GM21515 (cell line): ENCODE measurements around the gene SESN3.
A peak's percentile ranks its signal among the peaks of the same experiment; 100 is the strongest.
"Not testable (repeated sequence)": the region's sequence is repeated elsewhere in the genome, so short reads cannot be mapped to it uniquely, and the experiment has no call there.

Experiments used
- ATAC-seq: cut with Tn5 transposase; IDR thresholded peaks from one replicate; pipeline ENCODE4 v1.9.1; 2021; ENCODE audit not compliant: unreplicated experiment

The SESN3 gene

DNA sequence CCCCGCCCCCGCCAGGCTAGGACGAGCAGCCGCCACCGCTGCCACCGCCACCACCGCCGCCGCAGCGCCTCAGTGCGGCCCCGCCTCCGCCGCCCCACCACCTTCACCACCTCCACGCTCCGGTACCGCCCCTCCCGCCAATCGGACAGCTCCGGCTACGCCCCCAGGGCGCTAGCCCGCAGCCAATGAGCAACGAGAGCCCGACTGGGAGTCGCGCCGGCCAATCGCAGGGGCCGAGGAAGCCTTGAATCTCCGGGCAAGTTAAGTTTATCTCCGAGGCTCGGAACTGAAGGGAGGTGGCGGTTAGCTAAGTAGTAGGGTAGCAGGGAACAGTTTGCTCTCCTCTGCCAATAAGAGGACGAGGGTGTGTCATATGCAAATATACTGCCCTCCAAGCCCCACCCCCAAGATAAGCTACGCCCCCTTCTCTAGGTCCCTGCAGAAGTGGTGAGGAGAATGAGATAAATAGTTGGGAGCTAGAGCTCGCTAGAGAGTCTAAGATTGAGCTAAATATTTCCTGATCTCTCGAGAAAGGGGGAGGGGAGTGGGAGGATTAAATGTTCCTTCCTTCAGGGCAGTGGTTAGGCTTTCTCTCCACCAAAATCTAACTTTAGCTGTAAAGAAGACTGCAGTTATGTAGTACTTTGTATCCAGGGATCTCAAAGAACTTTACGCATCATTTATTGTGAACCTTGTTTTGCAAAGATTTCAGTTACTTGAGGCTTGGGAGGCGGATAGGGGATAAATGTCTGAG is at the start of gene SESN3:
Gene SESN3, minus strand, starts transcription at position 76 of the 754 bp plus-strand sequence. CDS start 342 bp downstream, outside the sequence.
- ATAC-seq: peak; percentile 94

DNA sequence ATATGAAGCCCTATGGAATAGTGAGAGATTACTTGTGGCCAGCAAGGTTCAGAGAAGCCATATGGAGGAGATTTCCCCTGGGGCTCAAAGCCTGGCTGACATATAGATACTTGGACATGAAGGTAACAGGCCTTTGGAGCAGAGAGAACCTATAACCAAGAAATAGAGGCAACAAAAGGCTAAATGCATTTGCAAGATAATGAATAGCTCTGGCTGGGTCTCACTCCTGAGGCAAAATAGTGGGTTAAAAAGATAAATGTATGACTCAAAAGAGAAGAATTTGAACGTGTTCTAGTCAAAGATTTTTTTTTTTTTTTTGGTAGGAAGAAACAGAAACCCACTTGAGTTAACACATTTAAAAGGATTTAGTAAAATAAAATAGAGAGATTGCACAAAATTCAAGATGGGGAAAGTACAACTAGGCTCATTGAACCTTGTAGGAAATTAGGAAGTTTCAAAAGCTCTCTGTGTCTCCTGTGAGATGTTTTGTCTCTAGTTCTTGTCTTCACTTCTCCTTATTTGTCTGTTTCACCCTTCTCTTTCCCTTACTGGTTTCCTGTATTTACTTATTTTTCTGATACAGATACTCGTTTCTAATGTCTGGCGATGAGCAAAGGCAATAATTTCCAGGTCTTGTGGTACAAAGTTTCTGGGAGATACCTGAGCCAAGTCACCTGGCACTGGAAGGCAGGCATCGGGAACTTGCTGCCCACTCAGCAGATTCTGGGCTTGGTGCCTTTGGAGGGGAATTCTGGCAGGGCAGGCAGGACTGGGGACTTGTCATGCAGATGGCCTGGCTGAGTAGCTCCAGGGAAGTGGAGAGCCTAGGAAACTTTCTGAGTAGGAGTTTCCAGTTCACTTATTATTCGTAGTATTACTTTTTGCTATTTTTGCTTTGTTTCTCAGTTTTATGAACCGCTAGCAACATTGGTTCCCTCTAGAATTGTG is 49.2 kb upstream of the SESN3 start:
- ATAC-seq: peak; percentile 67

GRCh38 chr11:95277868-95278267 is 46.9 kb upstream of the SESN3 start:
- no peak for ATAC-seq

GRCh38 chr11:95276139-95276538 is 45.1 kb upstream of the SESN3 start:
- ATAC-seq: no peak

DNA sequence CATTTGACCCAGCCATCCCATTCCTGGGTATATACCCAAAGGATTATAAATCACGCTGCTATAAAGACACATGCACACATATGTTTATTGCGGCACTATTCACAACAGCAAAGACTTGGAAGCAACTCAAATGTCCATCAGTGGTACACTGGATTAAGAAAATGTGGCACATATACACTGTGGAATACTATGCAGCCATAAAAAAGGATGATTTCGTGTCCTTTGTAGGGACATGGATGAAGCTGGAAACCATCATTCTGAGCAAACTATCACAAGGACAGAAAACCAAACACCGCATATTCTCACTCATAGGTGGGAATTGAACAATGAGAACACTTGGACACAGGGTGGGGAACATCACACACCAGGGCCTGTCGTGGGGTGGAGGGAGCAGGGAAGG is 42.6 kb upstream of the SESN3 start:
- ATAC-seq: not testable (repeated sequence)

DNA sequence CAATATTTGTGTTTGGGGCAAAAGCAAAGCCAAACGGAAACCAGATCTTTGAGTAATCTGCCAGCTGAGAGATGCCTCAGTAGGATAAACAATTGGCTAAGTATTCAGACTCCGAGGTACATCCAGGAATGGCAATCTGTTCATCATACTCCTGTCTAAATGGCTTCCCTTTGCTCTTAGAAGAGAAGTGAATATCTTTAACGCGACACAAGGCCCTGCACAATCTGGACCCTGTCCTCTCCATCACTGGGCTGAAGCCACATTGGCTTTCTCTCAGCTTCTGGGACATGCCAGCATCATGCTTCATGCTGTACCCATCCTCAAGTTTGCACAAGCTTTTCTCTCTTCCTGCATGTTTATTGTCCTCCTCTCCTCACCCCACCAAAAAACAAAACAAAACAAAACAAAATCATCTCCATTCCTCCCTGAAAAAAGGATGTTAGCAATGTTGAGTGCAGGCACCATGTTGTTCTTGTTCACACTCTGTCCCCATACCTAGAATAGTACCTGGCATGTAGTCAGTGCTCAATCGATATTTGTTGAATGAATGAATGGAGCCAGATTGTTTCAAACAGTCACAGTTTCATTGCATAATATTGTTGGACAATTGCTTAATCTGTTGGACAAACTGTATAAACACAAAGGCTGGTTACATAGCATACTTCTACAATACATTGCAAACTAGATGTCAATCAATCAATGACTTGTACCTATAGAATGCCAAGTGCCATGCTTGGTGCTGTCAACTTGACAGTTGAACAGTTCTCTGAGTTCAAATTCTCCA is 38.2 kb upstream of the SESN3 start:
- ATAC-seq: no peak

- no peak for ATAC-seq
Measured at GRCh38 chr11:95268391-95268790, 37.4 kb upstream of the SESN3 start.

- ATAC-seq: no peak
Measured at GRCh38 chr11:95267601-95268213, 36.7 kb upstream of the SESN3 start.

DNA sequence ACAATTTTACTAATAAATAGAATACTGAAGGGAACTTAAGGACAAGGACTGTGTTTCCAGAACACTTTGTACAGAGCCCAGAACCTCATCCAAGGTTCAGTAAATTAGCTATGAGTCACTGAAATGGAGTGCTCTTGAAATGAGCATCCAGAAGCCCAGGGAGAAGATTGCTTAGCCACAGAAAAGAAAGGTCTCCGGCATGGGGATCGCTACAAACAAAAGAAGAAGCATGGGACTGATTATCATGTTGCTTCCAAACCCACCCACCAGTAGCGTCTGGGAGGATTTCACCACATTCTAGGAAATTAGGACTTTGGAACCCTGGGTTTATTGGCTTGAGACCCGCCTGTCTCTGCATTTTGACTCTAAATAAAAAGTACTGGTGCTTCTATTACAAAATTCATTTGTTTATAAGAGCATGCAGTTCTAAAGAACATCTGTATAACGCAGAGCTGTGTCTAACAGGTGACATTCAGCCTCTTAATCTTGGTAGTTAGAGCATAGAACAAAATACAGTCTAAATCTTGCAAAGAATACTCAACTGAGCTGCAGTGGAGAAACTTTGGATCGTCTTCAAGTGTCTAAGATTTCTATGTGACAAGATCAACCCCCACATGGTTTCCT is 35.9 kb upstream of the SESN3 start:
- ATAC-seq: no peak

GRCh38 chr11:95264881-95265280 is 33.9 kb upstream of the SESN3 start:
- ATAC-seq: no peak

DNA sequence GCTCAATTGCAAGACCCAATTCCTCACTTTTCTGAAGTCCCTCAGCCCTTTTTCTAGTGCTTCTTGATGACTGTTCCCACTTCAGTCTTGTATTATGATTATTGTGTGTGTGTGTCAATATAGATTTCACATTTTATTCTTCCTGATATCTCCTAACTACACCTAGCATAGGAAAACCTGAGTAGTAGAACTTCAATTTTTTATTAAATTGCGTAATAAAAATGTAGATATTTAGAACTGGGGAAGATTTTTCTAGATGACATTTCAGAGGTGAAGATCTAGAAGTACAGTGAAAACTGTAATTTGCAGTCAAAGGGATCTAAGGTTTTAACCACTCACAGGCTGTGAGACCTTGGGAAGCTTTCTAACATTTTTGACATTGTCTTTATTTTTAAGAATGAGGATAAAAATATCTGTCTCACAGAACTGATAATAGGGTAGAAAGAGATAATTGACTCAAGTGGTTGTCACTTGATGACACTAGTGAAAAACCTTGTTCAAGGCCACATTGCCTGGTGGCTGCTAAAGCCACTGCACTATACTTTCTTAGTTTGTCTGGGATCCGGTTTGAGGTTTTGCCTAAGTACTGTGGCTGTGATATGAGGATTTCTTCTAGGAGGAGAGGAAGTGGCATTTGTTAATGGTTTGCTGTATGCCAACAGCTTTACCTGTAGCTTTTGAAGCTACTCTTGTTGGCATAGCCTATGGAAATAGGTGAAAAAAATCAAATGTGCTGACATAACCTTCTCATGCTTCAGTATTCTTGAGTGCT is 32.2 kb upstream of the SESN3 start:
- no peak for ATAC-seq

GRCh38 chr11:95257456-95257971 is 26.5 kb upstream of the SESN3 start:
- no peak for ATAC-seq

- no peak for ATAC-seq
Measured at GRCh38 chr11:95256321-95256779, 25.3 kb upstream of the SESN3 start.

- ATAC-seq: no peak
Measured at GRCh38 chr11:95255251-95256145, 24.5 kb upstream of the SESN3 start.

- ATAC-seq: peak; percentile 7
Measured at GRCh38 chr11:95254716-95255115, 23.7 kb upstream of the SESN3 start.

DNA sequence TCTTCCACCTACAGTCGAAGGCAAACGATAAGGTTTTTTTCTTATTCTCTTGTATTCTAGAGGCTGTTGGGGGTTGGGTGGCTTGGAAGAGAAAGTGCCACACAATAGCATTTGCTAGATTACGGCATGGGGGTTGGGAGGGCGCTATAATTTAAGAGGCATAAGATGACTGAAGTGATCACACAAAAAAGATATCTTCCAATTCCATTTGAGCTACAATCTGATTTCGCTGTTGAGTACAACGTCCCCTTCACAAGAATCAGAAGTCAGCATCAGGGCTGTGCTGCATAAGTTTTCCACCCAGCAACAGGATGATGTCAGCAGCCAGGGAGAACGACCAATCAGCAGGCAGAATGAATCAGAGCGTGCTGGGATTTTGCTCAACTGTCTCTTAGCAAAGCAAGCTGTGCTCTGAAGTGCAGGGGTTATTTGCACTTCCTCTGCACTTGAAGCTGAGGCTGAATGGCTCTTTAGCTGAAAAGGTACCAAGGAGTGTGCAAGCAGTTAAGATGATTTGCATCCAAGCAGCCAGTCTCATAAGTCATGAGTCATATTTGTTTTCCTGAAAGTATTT is 23.2 kb upstream of the SESN3 start:
- ATAC-seq: peak; percentile 99

DNA sequence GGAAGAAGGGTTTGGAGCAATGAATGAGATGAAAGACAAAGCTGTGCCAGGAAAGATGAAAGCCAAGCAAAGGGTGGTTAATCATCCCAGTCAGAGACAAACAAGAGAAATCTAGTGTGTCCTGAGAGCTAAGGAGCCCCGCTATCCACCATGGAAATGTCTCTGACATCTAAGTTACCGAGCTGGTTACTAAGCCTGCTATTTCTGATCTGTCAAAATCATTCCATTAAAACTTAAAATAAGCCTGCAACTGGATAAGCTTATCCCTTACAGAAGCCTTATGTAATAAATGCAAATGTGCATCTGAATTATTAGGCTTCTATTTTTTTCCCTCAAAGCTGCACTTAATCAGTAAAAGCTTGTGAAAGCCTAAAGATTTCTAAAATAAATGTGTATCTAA is 22.1 kb upstream of the SESN3 start:
- ATAC-seq: no peak

- ATAC-seq: no peak
Measured at GRCh38 chr11:95252586-95252985, 21.6 kb upstream of the SESN3 start.
